SK-N-SH (cell line): ENCODE measurements around the gene USB1. TPM values are rescaled to one million over a fixed set of nuclear protein-coding genes. Genes with fewer than 3 reads are reported as not detected.

ENCODE experiments used
- CTCF ChIA-PET: fragments of 300-600, 350-600 bp; formaldehyde crosslinking; extraction: SDS; loops from one replicate; lab custom pipeline; 2021; lab: Yijun Ruan, JAX
- POLR2A ChIA-PET: fragments of 350-600 bp; sonication (Branson Sonifier 250); formaldehyde crosslinking; extraction: SDS; loops from one replicate; lab custom pipeline; 2020; ENCODE audit warnings: antibody characterized with exemption, inconsistent platforms; lab: Yijun Ruan, JAX
- DNase-seq: peaks from one replicate; pipeline ENCODE4 v3.0.0; 2012
- H2AFZ ChIP-seq: fragments of 200-600 bp; sonication (generic); 2 replicates; pipeline ENCODE4 v1.8.1; 2016; ENCODE audit warnings: antibody characterized with exemption, mild to moderate bottlenecking, low read depth
- H3F3A ChIP-seq: fragments of 200-600 bp; sonication (generic); replicated peaks from 2 replicates; pipeline ENCODE3; 2016; ENCODE audit warnings: antibody characterized with exemption, mild to moderate bottlenecking; ENCODE audit not compliant: insufficient read depth
- H3K27ac ChIP-seq, 2 experiments: fragments of 200-500 bp in 1 of 2; fragments of 200-600 bp in 1 of 2; sonication (Bioruptor generic) in 1 of 2; sonication (generic), shearing (Covaris generic) in 1 of 2; 2 replicates each; pipeline versions ENCODE4 v1.5.1 to v1.6.1; 2014 to 2016; ENCODE audit warnings: low read depth in 2 of 2, inconsistent platforms in 1 of 2, low read length in 1 of 2, mild to moderate bottlenecking in 1 of 2, mixed read lengths in 1 of 2
- H3K27me3 ChIP-seq: fragments of 200-600 bp; sonication (generic), shearing (Covaris generic); 2 replicates; pipeline ENCODE4 v1.6.1; 2016; ENCODE audit warnings: mixed run types; ENCODE audit not compliant: insufficient read depth
- H3K36me3 ChIP-seq, 2 experiments: fragments of 200-500 bp in 1 of 2; fragments of 200-600 bp in 1 of 2; sonication (Bioruptor generic) in 1 of 2; sonication (generic) in 1 of 2; replicated peaks in 1 of 2; 2 replicates each; pipeline versions ENCODE3 to v1.5.1; 2014 to 2016; ENCODE audit warnings: low read length in 1 of 2, mild to moderate bottlenecking in 1 of 2; ENCODE audit not compliant: insufficient read depth in 2 of 2, control insufficient read depth in 1 of 2
- H3K4me1 ChIP-seq, 2 experiments: fragments of 200-500 bp in 1 of 2; fragments of 200-600 bp in 1 of 2; sonication (Bioruptor generic) in 1 of 2; sonication (generic), shearing (Covaris generic) in 1 of 2; 2 replicates each; pipeline versions ENCODE4 v1.5.1 to v1.6.1; 2014 to 2016; ENCODE audit warnings: low read depth in 1 of 2, low read length in 1 of 2, mixed run types in 1 of 2; ENCODE audit not compliant: insufficient read depth in 2 of 2, control insufficient read depth in 1 of 2
- H3K4me2 ChIP-seq: fragments of 200-600 bp; sonication (generic), shearing (Covaris generic); 2 replicates; pipeline ENCODE4 v1.6.1; 2017; ENCODE audit warnings: mixed run types
- H3K4me3 ChIP-seq, 2 experiments: fragments of 200-500 bp in 1 of 2; fragments of 200-600 bp in 1 of 2; sonication (Bioruptor generic) in 1 of 2; sonication (generic), shearing (Covaris generic) in 1 of 2; 2 replicates each; pipeline versions ENCODE4 v1.5.1 to v1.8.1; 2014 to 2016; ENCODE audit warnings: low read depth in 2 of 2, inconsistent platforms in 1 of 2, low read length in 1 of 2, mild to moderate bottlenecking in 1 of 2, mixed read lengths in 1 of 2, moderate library complexity in 1 of 2
- H3K79me2 ChIP-seq: fragments of 200-600 bp; sonication (generic); 2 replicates; pipeline ENCODE4 v1.8.1; 2017; ENCODE audit warnings: mild to moderate bottlenecking; ENCODE audit not compliant: insufficient read depth
- H3K9ac ChIP-seq: fragments of 200-600 bp; sonication (generic); 2 replicates; pipeline ENCODE4 v1.6.1; 2017; ENCODE audit warnings: mixed run types
- H3K9me2 ChIP-seq: fragments of 200-600 bp; sonication (generic); 2 replicates; pipeline ENCODE4 v1.6.1; 2017; ENCODE audit warnings: mixed run types
- H3K9me3 ChIP-seq: fragments of 200-600 bp; sonication (generic); 2 replicates; pipeline ENCODE4 v1.6.1; 2017; ENCODE audit warnings: mixed run types, mild to moderate bottlenecking, moderate library complexity
- H4K20me1 ChIP-seq: fragments of 200-600 bp; sonication (generic); 2 replicates; pipeline ENCODE4 v1.6.1; 2017; ENCODE audit warnings: mild to moderate bottlenecking, mixed run types; ENCODE audit not compliant: insufficient read depth
- CHD2 ChIP-seq: fragments of 150-350 bp; IDR thresholded peaks from 2 replicates; pipeline ENCODE4 v1.6.1; 2018; ENCODE audit warnings: low read length; ENCODE audit not compliant: partially characterized antibody
- ELF1 ChIP-seq: IDR thresholded peaks from 2 replicates; pipeline ENCODE4 v1.4.0; 2012
- EZH2phosphoT487 ChIP-seq: fragments of 200-600 bp; sonication (generic); IDR thresholded peaks from 2 replicates; pipeline ENCODE4 v1.6.1; 2017; ENCODE audit warnings: low read depth, mixed run types, mild to moderate bottlenecking, antibody characterized with exemption, moderate library complexity, borderline replicate concordance
- FOSL2 ChIP-seq: IDR thresholded peaks from 2 replicates; pipeline ENCODE4 v1.4.0; 2012; ENCODE audit warnings: low read depth, mild to moderate bottlenecking, moderate library complexity, borderline replicate concordance
- FOXJ3 ChIP-seq: sonication (generic); formaldehyde crosslinking; IDR thresholded peaks from 2 replicates; pipeline ENCODE4 v1.5.1; 2020; ENCODE audit warnings: mild to moderate bottlenecking, missing genetic modification reagents
- GABPA ChIP-seq: IDR thresholded peaks from 2 replicates; pipeline ENCODE4 v1.4.0; 2012; ENCODE audit warnings: low read depth, mild to moderate bottlenecking
- MXI1 ChIP-seq: IDR thresholded peaks from 2 replicates; pipeline ENCODE4 v1.6.1; 2012; ENCODE audit warnings: mild to moderate bottlenecking, low read depth, low read length, improper control_type of control experiment
- NFIC ChIP-seq: IDR thresholded peaks from 2 replicates; pipeline ENCODE4 v1.4.0; 2012; ENCODE audit warnings: borderline replicate concordance
- NRF1 ChIP-seq: IDR thresholded peaks from 2 replicates; pipeline ENCODE4 v1.6.1; 2012; ENCODE audit warnings: low read depth, mild to moderate bottlenecking, low read length
- POLR2AphosphoS5 ChIP-seq: IDR thresholded peaks from 2 replicates; pipeline ENCODE4 v1.6.1; 2012; ENCODE audit warnings: low read depth, low read length
- RAD21 ChIP-seq: IDR thresholded peaks from 2 replicates; pipeline ENCODE4 v1.6.1; 2012; ENCODE audit warnings: mild to moderate bottlenecking, low read length
- SIN3A ChIP-seq: IDR thresholded peaks from 2 replicates; pipeline ENCODE4 v1.6.1; 2012; ENCODE audit warnings: low read depth, mild to moderate bottlenecking, low read length, moderate library complexity, borderline replicate concordance
- SMC3 ChIP-seq: IDR thresholded peaks from 2 replicates; pipeline ENCODE4 v1.6.1; 2012; ENCODE audit warnings: low read depth, low read length, improper control_type of control experiment
- TAF1 ChIP-seq: IDR thresholded peaks from 2 replicates; pipeline ENCODE4 v1.6.1; 2012; ENCODE audit warnings: low read depth, mild to moderate bottlenecking, low read length, moderate library complexity, borderline replicate concordance
- TCF12 ChIP-seq: IDR thresholded peaks from 2 replicates; pipeline ENCODE4 v1.4.0; 2012
- TEAD4 ChIP-seq: IDR thresholded peaks from 2 replicates; pipeline ENCODE4 v1.4.0; 2012; ENCODE audit warnings: mild to moderate bottlenecking, borderline replicate concordance; ENCODE audit not compliant: insufficient read depth
- WGBS: methylation state at CpG from one replicate; pipeline ENCODE4 v1.1.6; 2017; ENCODE audit warnings: low lambda C conversion rate; 5-methylcytosine and 5-hydroxymethylcytosine counted together
- polyA plus RNA-seq, 3 experiments: library from polyadenylated mRNA; depleted of rRNA; stranded (reverse); fragments of >200 nt; gene quantifications; 2 replicates each; pipeline ENCODE4 v1.2.3, GENCODE V29; 2012
- TF ChIP-seq, protein P1 (sequence below): fragments of 200-600 bp; sonication (generic); IDR thresholded peaks from 2 replicates; pipeline ENCODE4 v1.6.1; 2017; ENCODE audit warnings: antibody characterized with exemption, mild to moderate bottlenecking, moderate library complexity
- TF ChIP-seq, protein P2 (sequence below): IDR thresholded peaks from 2 replicates; pipeline ENCODE4; 2012
- TF ChIP-seq, protein P3 (sequence below): IDR thresholded peaks from 2 replicates; pipeline ENCODE4 v1.4.0; 2012; ENCODE audit warnings: low read depth
- TF ChIP-seq, protein P4 (sequence below): IDR thresholded peaks from 2 replicates; pipeline ENCODE4 v1.4.0; 2012; ENCODE audit warnings: low read depth, borderline replicate concordance
- TF ChIP-seq, protein P5 (sequence below): fragments of 150-350 bp; IDR thresholded peaks from 2 replicates; pipeline ENCODE4 v1.6.1; 2016; ENCODE audit warnings: mild to moderate bottlenecking, low read depth, low read length

Gene USB1, protein sequence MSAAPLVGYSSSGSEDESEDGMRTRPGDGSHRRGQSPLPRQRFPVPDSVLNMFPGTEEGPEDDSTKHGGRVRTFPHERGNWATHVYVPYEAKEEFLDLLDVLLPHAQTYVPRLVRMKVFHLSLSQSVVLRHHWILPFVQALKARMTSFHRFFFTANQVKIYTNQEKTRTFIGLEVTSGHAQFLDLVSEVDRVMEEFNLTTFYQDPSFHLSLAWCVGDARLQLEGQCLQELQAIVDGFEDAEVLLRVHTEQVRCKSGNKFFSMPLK
- 87.3 and 94.1 TPM in 2 replicates for polyA plus RNA-seq (2012; rRNA removed)
- 53.0 and 69.3 TPM in 2 replicates for polyA plus RNA-seq (2012; cell fraction: cytosol; rRNA removed)
- polyA plus RNA-seq (2012; cell fraction: nucleus; rRNA removed), result 39.0 and 44.4 TPM in 2 replicates

DNA sequence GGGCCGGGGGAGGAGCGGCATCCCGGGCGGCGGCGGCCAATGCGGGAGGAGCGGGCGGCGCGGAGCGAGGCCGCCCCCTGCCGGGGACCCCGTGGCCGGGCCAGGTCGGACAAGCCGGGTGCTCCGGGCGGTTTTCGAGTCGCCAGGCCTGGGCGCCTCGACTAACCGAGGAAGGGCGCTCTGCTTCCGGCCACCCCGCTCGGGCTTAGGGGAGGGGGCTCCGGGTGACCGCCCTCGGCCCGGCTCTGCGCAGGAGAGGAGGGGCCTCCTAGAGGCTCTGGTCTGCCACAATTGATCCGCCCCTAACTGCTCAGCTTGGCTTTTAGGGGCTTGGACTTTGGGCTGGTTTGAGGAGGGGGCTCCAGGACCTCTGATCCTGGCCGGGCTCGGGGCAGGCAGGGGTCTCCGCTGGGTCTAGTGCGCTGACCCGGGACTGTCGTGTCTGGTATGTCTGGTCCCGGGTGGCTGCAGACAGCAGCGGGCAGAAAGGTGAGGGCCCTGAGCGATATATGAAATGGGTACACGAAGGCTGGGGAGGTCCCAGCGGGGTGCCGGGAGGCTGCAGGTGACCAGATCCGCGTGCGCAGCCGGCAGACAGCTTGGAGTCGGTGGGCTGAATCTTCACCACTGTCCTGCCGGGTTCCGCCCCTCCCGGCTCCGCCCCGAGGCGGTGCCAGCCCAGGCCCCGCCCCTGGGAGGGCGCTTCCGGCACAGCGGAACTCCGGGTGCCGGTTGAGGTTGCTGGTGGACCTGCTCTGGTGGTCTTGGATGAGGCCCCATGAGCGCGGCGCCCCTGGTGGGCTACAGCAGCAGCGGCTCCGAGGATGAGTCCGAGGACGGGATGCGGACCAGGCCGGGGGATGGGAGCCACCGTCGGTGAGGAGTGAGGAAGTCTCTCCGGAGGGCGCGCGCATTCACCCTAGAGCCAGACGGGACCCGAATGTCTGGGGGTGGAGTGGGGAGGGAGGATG, at the start of gene USB1:
Gene USB1, plus strand, starts transcription at position 702 of the 971 bp plus-strand sequence. Its CDS starts 77 bp downstream, at position 779.
- POLR2A ChIA-PET, result interaction anchor here (0.8 kb wide), 1 partner anchor 149 kb away, joined by 4 read pairs; no protein-coding TSS in a partner anchor
- peaks cover 14 to 21% of the 10 kb centered on the region in 2 experiments for H3K36me3 ChIP-seq

More for the DNA sequence above, at the start of gene USB1:
- Histone ChIP-seq H3K4me2 (peak within 1 kb of the TSS; percentile 100), H3K9ac (peak within 1 kb of the TSS; percentile 89), H3K9me3 (no peaks in the 10 kb centered on the region), H3K4me3 (peak within 1 kb of the TSS; percentile 88 to 94), H3K27ac (peak within 1 kb of the TSS; percentile 76 to 88), H3K4me1 (peaks cover 0 to 18% of the 10 kb centered on the region in 2 experiments; a peak in 2 of 4 replicates), H4K20me1 (0 out of 2 replicates have a peak, but pooled peaks cover 6% of the 10 kb centered on the region), H3K27me3 (no peaks in the 10 kb centered on the region), H2AFZ (peak within 1 kb of the TSS; percentile 97), H3K9me2 (no peaks in the 10 kb centered on the region), H3F3A (peaks cover 4% of the 10 kb centered on the region), H3K79me2 (peaks cover 25% of the 10 kb centered on the region)
- WGBS, result 0% methylated on average over 14 of the region's 81 CpGs
- CTCF ChIA-PET, result interaction anchor here (0.6 to 6.2 kb wide), 47 partner anchors 7 to 487 kb away, joined by 3 to 71 read pairs (median 4); a partner anchor contains a TSS
- TF ChIP-seq, protein P1, sequence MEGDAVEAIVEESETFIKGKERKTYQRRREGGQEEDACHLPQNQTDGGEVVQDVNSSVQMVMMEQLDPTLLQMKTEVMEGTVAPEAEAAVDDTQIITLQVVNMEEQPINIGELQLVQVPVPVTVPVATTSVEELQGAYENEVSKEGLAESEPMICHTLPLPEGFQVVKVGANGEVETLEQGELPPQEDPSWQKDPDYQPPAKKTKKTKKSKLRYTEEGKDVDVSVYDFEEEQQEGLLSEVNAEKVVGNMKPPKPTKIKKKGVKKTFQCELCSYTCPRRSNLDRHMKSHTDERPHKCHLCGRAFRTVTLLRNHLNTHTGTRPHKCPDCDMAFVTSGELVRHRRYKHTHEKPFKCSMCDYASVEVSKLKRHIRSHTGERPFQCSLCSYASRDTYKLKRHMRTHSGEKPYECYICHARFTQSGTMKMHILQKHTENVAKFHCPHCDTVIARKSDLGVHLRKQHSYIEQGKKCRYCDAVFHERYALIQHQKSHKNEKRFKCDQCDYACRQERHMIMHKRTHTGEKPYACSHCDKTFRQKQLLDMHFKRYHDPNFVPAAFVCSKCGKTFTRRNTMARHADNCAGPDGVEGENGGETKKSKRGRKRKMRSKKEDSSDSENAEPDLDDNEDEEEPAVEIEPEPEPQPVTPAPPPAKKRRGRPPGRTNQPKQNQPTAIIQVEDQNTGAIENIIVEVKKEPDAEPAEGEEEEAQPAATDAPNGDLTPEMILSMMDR, result peak; percentile 57
- TF ChIP-seq TCF12 (no peak), RAD21 (peak; percentile 66), CHD2 (peak; percentile 12), TEAD4 (no peak), GABPA (peak; percentile 67), FOXJ3 (CRISPR knock-in tag) (no peak), NFIC (no peak), TAF1 (peak; percentile 69; the same call in 1 of the 2 replicates), MXI1 (0 out of 2 replicates have a peak, but pooled peaks have one; percentile 12), EZH2phosphoT487 (no peak), POLR2AphosphoS5 (peak; percentile 94), SMC3 (peak; percentile 54), SIN3A (peak; percentile 60), NRF1 (peak; percentile 57), FOSL2 (no peak), ELF1 (peak; percentile 30; the same call in 1 of the 2 replicates)
- TF ChIP-seq, protein P2, sequence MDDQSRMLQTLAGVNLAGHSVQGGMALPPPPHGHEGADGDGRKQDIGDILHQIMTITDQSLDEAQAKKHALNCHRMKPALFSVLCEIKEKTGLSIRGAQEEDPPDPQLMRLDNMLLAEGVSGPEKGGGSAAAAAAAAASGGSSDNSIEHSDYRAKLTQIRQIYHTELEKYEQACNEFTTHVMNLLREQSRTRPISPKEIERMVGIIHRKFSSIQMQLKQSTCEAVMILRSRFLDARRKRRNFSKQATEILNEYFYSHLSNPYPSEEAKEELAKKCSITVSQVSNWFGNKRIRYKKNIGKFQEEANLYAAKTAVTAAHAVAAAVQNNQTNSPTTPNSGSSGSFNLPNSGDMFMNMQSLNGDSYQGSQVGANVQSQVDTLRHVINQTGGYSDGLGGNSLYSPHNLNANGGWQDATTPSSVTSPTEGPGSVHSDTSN, result no peak
- TF ChIP-seq, protein P3, sequence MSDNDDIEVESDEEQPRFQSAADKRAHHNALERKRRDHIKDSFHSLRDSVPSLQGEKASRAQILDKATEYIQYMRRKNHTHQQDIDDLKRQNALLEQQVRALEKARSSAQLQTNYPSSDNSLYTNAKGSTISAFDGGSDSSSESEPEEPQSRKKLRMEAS, result no peak; the same call in 1 of the 2 replicates
- TF ChIP-seq, protein P4, sequence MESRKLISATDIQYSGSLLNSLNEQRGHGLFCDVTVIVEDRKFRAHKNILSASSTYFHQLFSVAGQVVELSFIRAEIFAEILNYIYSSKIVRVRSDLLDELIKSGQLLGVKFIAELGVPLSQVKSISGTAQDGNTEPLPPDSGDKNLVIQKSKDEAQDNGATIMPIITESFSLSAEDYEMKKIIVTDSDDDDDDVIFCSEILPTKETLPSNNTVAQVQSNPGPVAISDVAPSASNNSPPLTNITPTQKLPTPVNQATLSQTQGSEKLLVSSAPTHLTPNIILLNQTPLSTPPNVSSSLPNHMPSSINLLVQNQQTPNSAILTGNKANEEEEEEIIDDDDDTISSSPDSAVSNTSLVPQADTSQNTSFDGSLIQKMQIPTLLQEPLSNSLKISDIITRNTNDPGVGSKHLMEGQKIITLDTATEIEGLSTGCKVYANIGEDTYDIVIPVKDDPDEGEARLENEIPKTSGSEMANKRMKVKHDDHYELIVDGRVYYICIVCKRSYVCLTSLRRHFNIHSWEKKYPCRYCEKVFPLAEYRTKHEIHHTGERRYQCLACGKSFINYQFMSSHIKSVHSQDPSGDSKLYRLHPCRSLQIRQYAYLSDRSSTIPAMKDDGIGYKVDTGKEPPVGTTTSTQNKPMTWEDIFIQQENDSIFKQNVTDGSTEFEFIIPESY, result no peak
- TF ChIP-seq, protein P5, sequence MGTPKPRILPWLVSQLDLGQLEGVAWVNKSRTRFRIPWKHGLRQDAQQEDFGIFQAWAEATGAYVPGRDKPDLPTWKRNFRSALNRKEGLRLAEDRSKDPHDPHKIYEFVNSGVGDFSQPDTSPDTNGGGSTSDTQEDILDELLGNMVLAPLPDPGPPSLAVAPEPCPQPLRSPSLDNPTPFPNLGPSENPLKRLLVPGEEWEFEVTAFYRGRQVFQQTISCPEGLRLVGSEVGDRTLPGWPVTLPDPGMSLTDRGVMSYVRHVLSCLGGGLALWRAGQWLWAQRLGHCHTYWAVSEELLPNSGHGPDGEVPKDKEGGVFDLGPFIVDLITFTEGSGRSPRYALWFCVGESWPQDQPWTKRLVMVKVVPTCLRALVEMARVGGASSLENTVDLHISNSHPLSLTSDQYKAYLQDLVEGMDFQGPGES, result no peak
- DNase-seq, result peak; percentile 98
